HG03095 (cell line): ENCODE results near the gene FSTL4.

ENCODE experiments used
- ATAC-seq: cut with Tn5 transposase; IDR thresholded peaks from one replicate; pipeline ENCODE4 v1.9.1; 2021; ENCODE audit warnings: moderate library complexity; ENCODE audit not compliant: unreplicated experiment

The FSTL4 gene

GRCh38 chr5:133433641-133434040 is 178.7 kb downstream of the FSTL4 start:
- no peak for ATAC-seq

- ATAC-seq, result no peak
Observed at GRCh38 chr5:133432956-133433532, 179.3 kb downstream of the FSTL4 start.

- ATAC-seq, result no peak
Observed at GRCh38 chr5:133431326-133431865, 180.9 kb downstream of the FSTL4 start.

GRCh38 chr5:133430095-133430494 is 182.2 kb downstream of the FSTL4 start:
- ATAC-seq, result no peak

- no peak for ATAC-seq
Observed at GRCh38 chr5:133429046-133429445, 183.3 kb downstream of the FSTL4 start.

GRCh38 chr5:133428072-133428660 is 184.2 kb downstream of the FSTL4 start:
- ATAC-seq, result no peak

- no peak for ATAC-seq
Observed at GRCh38 chr5:133427121-133427777, 185.1 kb downstream of the FSTL4 start.

GRCh38 chr5:133426264-133426663 is 186.1 kb downstream of the FSTL4 start:
- ATAC-seq, result no peak

- no peak for ATAC-seq
Observed at GRCh38 chr5:133425764-133426163, 186.6 kb downstream of the FSTL4 start.

- no peak for ATAC-seq
Observed at GRCh38 chr5:133425222-133425621, 187.1 kb downstream of the FSTL4 start.

- peak; percentile 68 for ATAC-seq
Observed at GRCh38 chr5:133423618-133424282, 188.6 kb downstream of the FSTL4 start.

GRCh38 chr5:133423011-133423617 is 189.2 kb downstream of the FSTL4 start:
- no peak for ATAC-seq

GRCh38 chr5:133421806-133422205 is 190.5 kb downstream of the FSTL4 start:
- no peak for ATAC-seq

- no peak for ATAC-seq
Observed at GRCh38 chr5:133421394-133421793, 190.9 kb downstream of the FSTL4 start.

GRCh38 chr5:133420440-133421301 is 191.7 kb downstream of the FSTL4 start:
- ATAC-seq, result no peak

- ATAC-seq, result no peak
Observed at GRCh38 chr5:133415906-133416305, 196.4 kb downstream of the FSTL4 start.

GRCh38 chr5:133415506-133415905 is 196.8 kb downstream of the FSTL4 start:
- no peak for ATAC-seq

GRCh38 chr5:133412661-133413060 is 199.7 kb downstream of the FSTL4 start:
- no peak for ATAC-seq

- no peak for ATAC-seq
Observed at GRCh38 chr5:133410335-133410828, 202.0 kb downstream of the FSTL4 start.

GRCh38 chr5:133409210-133409674 is 203.1 kb downstream of the FSTL4 start:
- ATAC-seq, result no peak
